SJSA1 (cell line): Measurements from ENCODE around the gene GSK3B. TPM values are rescaled to one million over a fixed set of nuclear protein-coding genes. Genes with fewer than 3 reads are reported as not detected.

Source experiments
- DNase-seq, 2 experiments: peaks; one replicate each; pipeline ENCODE4 v3.0.0-alpha.2; 2015 to 2020; ENCODE audit warnings: low spot score in 2 of 2, low read depth in 1 of 2
- H3K27ac ChIP-seq: fragments of 250-450 bp; sonication (Bioruptor Pico); 2 replicates; pipeline ENCODE4 v1.5.1; 2020; ENCODE audit warnings: mild to moderate bottlenecking, moderate library complexity
- H3K27me3 ChIP-seq: fragments of 250-450 bp; sonication (Bioruptor Pico); replicated peaks from 2 replicates; pipeline ENCODE4 v1.5.1; 2020; ENCODE audit warnings: mild to moderate bottlenecking, moderate library complexity
- H3K36me3 ChIP-seq: fragments of 250-450 bp; sonication (Bioruptor Pico); 2 replicates; pipeline ENCODE4 v1.5.1; 2020; ENCODE audit warnings: mild to moderate bottlenecking
- H3K4me1 ChIP-seq: fragments of 250-450 bp; sonication (Bioruptor Pico); replicated peaks from 2 replicates; pipeline ENCODE4 v1.6.1; 2021; ENCODE audit warnings: mild to moderate bottlenecking
- H3K4me3 ChIP-seq: fragments of 250-450 bp; sonication (Bioruptor Pico); 2 replicates; pipeline ENCODE4 v1.5.1; 2020; ENCODE audit warnings: mild to moderate bottlenecking
- H3K9me3 ChIP-seq: fragments of 250-450 bp; sonication (Bioruptor Pico); replicated peaks from 2 replicates; pipeline ENCODE4 v1.5.1; 2020; ENCODE audit warnings: mild to moderate bottlenecking
- total RNA-seq: library from RNA; depleted of rRNA; stranded (reverse); fragments of >200 nt; shearing (Covaris generic); gene quantifications from 2 replicates; pipeline ENCODE4 v1.2.3, GENCODE V29; 2014

Gene GSK3B
- total RNA-seq, 1 experiment from 2014 or later: 45.5 TPM

GRCh38 chr3:119880966-119881365 lies 213.3 kb downstream of the GSK3B start:
- DNase-seq: no peak
- no peak overlapping the region for H3K27ac ChIP-seq
- H3K36me3 ChIP-seq: peaks cover 4% of the 10 kb centered on the region
- no peaks in the 10 kb centered on the region for H3K4me1 ChIP-seq
- H3K27me3 ChIP-seq: no peaks in the 10 kb centered on the region
- no peaks in the 10 kb centered on the region for H3K9me3 ChIP-seq
- H3K4me3 ChIP-seq: no peak overlapping the region

GRCh38 chr3:119873646-119874045 lies 220.6 kb downstream of the GSK3B start:
- no peaks in the 10 kb centered on the region for H3K27me3 ChIP-seq
- no peak overlapping the region for H3K4me3 ChIP-seq
- DNase-seq: no peak
- no peak overlapping the region for H3K27ac ChIP-seq
- H3K4me1 ChIP-seq: no peaks in the 10 kb centered on the region
- H3K9me3 ChIP-seq: no peaks in the 10 kb centered on the region
- H3K36me3 ChIP-seq: peaks cover 7% of the 10 kb centered on the region; the same call in 1 of the 2 replicates

GRCh38 chr3:119872773-119873172 lies 221.5 kb downstream of the GSK3B start:
- Histone ChIP-seq H3K9me3 (no peaks in the 10 kb centered on the region), H3K4me3 (no peak overlapping the region), H3K27ac (no peak overlapping the region), H3K36me3 (peaks cover 7% of the 10 kb centered on the region; the same call in 1 of the 2 replicates), H3K4me1 (no peaks in the 10 kb centered on the region), H3K27me3 (no peaks in the 10 kb centered on the region)
- DNase-seq: no peak

GRCh38 chr3:119871571-119871970 lies 222.7 kb downstream of the GSK3B start:
- DNase-seq: no peak
- Histone ChIP-seq H3K4me1 (no peaks in the 10 kb centered on the region), H3K27ac (no peak overlapping the region), H3K9me3 (no peaks in the 10 kb centered on the region), H3K27me3 (no peaks in the 10 kb centered on the region), H3K36me3 (peaks cover 7% of the 10 kb centered on the region; the same call in 1 of the 2 replicates), H3K4me3 (no peak overlapping the region)

- peaks cover 15% of the 10 kb centered on the region; the same call in 1 of the 2 replicates for H3K36me3 ChIP-seq
- no peak for DNase-seq
- H3K4me1 ChIP-seq: no peaks in the 10 kb centered on the region
- no peak overlapping the region for H3K4me3 ChIP-seq
- H3K27ac ChIP-seq: no peak overlapping the region
- H3K27me3 ChIP-seq: no peaks in the 10 kb centered on the region
- H3K9me3 ChIP-seq: no peaks in the 10 kb centered on the region
These were observed 223.7 kb downstream of the GSK3B start for GRCh38 chr3:119870512-119870911.

GRCh38 chr3:119864476-119864875 lies 229.8 kb downstream of the GSK3B start:
- no peak for DNase-seq
- Histone ChIP-seq H3K9me3 (no peaks in the 10 kb centered on the region), H3K4me1 (no peaks in the 10 kb centered on the region), H3K4me3 (no peak overlapping the region), H3K27me3 (no peaks in the 10 kb centered on the region), H3K27ac (no peak overlapping the region), H3K36me3 (peaks cover 31% of the 10 kb centered on the region)

GRCh38 chr3:119862616-119863015 lies 231.6 kb downstream of the GSK3B start:
- Histone ChIP-seq H3K27ac (no peak overlapping the region), H3K36me3 (peaks cover 43% of the 10 kb centered on the region), H3K27me3 (no peaks in the 10 kb centered on the region), H3K4me3 (no peak overlapping the region), H3K4me1 (no peaks in the 10 kb centered on the region), H3K9me3 (peaks cover 6% of the 10 kb centered on the region; the same call in 1 of the 2 replicates)
- no peak for DNase-seq

- peaks cover 49% of the 10 kb centered on the region for H3K36me3 ChIP-seq
- no peaks in the 10 kb centered on the region for H3K27me3 ChIP-seq
- peaks cover 6% of the 10 kb centered on the region; the same call in 1 of the 2 replicates for H3K9me3 ChIP-seq
- H3K27ac ChIP-seq: no peak overlapping the region
- no peaks in the 10 kb centered on the region for H3K4me1 ChIP-seq
- no peak for DNase-seq
- no peak overlapping the region for H3K4me3 ChIP-seq
These were observed 232.6 kb downstream of the GSK3B start for GRCh38 chr3:119861681-119862080.

GRCh38 chr3:119859728-119860127 lies 234.5 kb downstream of the GSK3B start:
- no peaks in the 10 kb centered on the region for H3K4me1 ChIP-seq
- DNase-seq: no peak
- no peak overlapping the region for H3K4me3 ChIP-seq
- H3K36me3 ChIP-seq: peaks cover 48% of the 10 kb centered on the region
- H3K27me3 ChIP-seq: no peaks in the 10 kb centered on the region
- no peak overlapping the region for H3K27ac ChIP-seq
- H3K9me3 ChIP-seq: peaks cover 6% of the 10 kb centered on the region; the same call in 1 of the 2 replicates

GRCh38 chr3:119858957-119859356 lies 235.3 kb downstream of the GSK3B start:
- no peaks in the 10 kb centered on the region for H3K4me1 ChIP-seq
- H3K9me3 ChIP-seq: peaks cover 6% of the 10 kb centered on the region; the same call in 1 of the 2 replicates
- H3K4me3 ChIP-seq: no peak overlapping the region
- H3K36me3 ChIP-seq: peaks cover 46% of the 10 kb centered on the region
- no peak overlapping the region for H3K27ac ChIP-seq
- H3K27me3 ChIP-seq: no peaks in the 10 kb centered on the region
- DNase-seq: no peak

GRCh38 chr3:119856695-119857094 lies 237.6 kb downstream of the GSK3B start:
- Histone ChIP-seq H3K36me3 (peaks cover 30% of the 10 kb centered on the region), H3K9me3 (peaks cover 6% of the 10 kb centered on the region; the same call in 1 of the 2 replicates), H3K27me3 (no peaks in the 10 kb centered on the region), H3K4me3 (no peak overlapping the region), H3K4me1 (no peaks in the 10 kb centered on the region), H3K27ac (no peak overlapping the region)
- DNase-seq: no peak

GRCh38 chr3:119849126-119849525 lies 245.1 kb downstream of the GSK3B start:
- H3K9me3 ChIP-seq: no peaks in the 10 kb centered on the region
- H3K27ac ChIP-seq: no peak overlapping the region
- H3K27me3 ChIP-seq: no peaks in the 10 kb centered on the region
- H3K4me3 ChIP-seq: no peak overlapping the region
- H3K4me1 ChIP-seq: no peaks in the 10 kb centered on the region
- DNase-seq: no peak
- 0 out of 2 replicates have a peak, but pooled peaks cover 7% of the 10 kb centered on the region for H3K36me3 ChIP-seq

- H3K4me3 ChIP-seq: no peak overlapping the region
- H3K9me3 ChIP-seq: no peaks in the 10 kb centered on the region
- H3K27me3 ChIP-seq: no peaks in the 10 kb centered on the region
- DNase-seq: no peak
- H3K27ac ChIP-seq: no peak overlapping the region
- H3K36me3 ChIP-seq: peaks cover 7% of the 10 kb centered on the region; the same call in 1 of the 2 replicates
- H3K4me1 ChIP-seq: no peaks in the 10 kb centered on the region
These were observed 252.3 kb downstream of the GSK3B start for GRCh38 chr3:119841808-119842471.

- Histone ChIP-seq H3K27ac (no peak overlapping the region), H3K36me3 (peaks cover 8% of the 10 kb centered on the region; the same call in 1 of the 2 replicates), H3K9me3 (no peaks in the 10 kb centered on the region), H3K27me3 (no peaks in the 10 kb centered on the region), H3K4me3 (no peak overlapping the region), H3K4me1 (peaks cover 8% of the 10 kb centered on the region; the same call in 1 of the 2 replicates)
- no peak for DNase-seq
These were observed 258.7 kb downstream of the GSK3B start for GRCh38 chr3:119835556-119835955.
